HCT116 (cell line): Measurements from ENCODE around the gene MAN1A1. TPM values are rescaled to one million over a fixed set of nuclear protein-coding genes. Genes with fewer than 3 reads are reported as not detected.
"Not testable (repeated sequence)": the region's sequence is repeated elsewhere in the genome, so short reads cannot be mapped to it uniquely, and the experiment has no call there.

ENCODE experiments used
- ATAC-seq: fragments of 200-7000 bp; cut with Tn5 transposase; 2 replicates; pipeline ENCODE4 v1.9.1; 2020; ENCODE audit warnings: mild to moderate bottlenecking, moderate library complexity
- BruUV-seq: library from RNA; stranded (reverse); fragments of 400-500 nt; replicated peaks from 2 replicates; lab custom pipeline; 2021; lab: Mats Ljungman, UMichigan
- CTCF ChIA-PET: fragments of 300-600 bp; sonication (Branson Sonifier 250); formaldehyde crosslinking; loops from one replicate; lab custom pipeline; 2021; ENCODE audit warnings: antibody characterized with exemption; lab: Charles Lee
- POLR2A ChIA-PET: fragments of 300-600, 350-600 bp; sonication (Branson Sonifier 250); formaldehyde crosslinking; loops from one replicate; lab custom pipeline; 2021; ENCODE audit warnings: antibody characterized with exemption; lab: Charles Lee
- RAD21 ChIA-PET, 2 experiments: fragments of 300-600 bp; sonication (Branson Sonifier 250); formaldehyde crosslinking; loops; one replicate each; lab custom pipeline; 2023; ENCODE audit warnings: low total read pairs in 2 of 2; ENCODE audit not compliant: uncharacterized antibody in 2 of 2, unreplicated experiment in 2 of 2, low non-redundant PET in 1 of 2; lab: Charles Lee
- DNase-seq: peaks from one replicate; pipeline ENCODE4 v3.0.0-alpha.2; 2010; ENCODE audit warnings: low read depth, low spot score
- H2AFZ ChIP-seq: fragments of 200-600 bp; shearing (Covaris generic), sonication (generic); 2 replicates; pipeline ENCODE4 v1.6.1; 2017; ENCODE audit warnings: low read depth, mixed run types, mixed read lengths, antibody characterized with exemption, low read length; ENCODE audit not compliant: poor library complexity, severe bottlenecking
- H3K27ac ChIP-seq: 2 replicates; pipeline ENCODE4 v1.5.1; 2012; ENCODE audit warnings: low read depth, low read length
- H3K27me3 ChIP-seq: fragments of 200-600 bp; sonication (generic); 2 replicates; pipeline ENCODE4 v1.6.1; 2016; ENCODE audit warnings: mixed run types, low read length, mixed read lengths; ENCODE audit not compliant: insufficient read depth
- H3K36me3 ChIP-seq, 2 experiments: fragments of 200-500 bp in 1 of 2; fragments of 200-600 bp in 1 of 2; sonication (Bioruptor generic) in 1 of 2; sonication (generic) in 1 of 2; 2 replicates each; pipeline versions ENCODE4 v1.5.1 to v1.6.1; 2014 to 2016; ENCODE audit warnings: low read length in 2 of 2, inconsistent platforms in 1 of 2, mixed read lengths in 1 of 2, mixed run types in 1 of 2; ENCODE audit not compliant: insufficient read depth in 2 of 2, control insufficient read depth in 1 of 2
- H3K4me1 ChIP-seq, 2 experiments: fragments of 200-600 bp in 1 of 2; sonication (generic) in 1 of 2; 2 replicates each; pipeline versions ENCODE4 v1.5.1 to v1.6.1; 2012 to 2017; ENCODE audit warnings: low read length in 2 of 2, inconsistent platforms in 1 of 2, mild to moderate bottlenecking in 1 of 2, mixed read lengths in 1 of 2, mixed run types in 1 of 2, moderate library complexity in 1 of 2; ENCODE audit not compliant: insufficient read depth in 2 of 2, control insufficient read depth in 1 of 2
- H3K4me2 ChIP-seq: fragments of 200-600 bp; sonication (generic); 2 replicates; pipeline ENCODE4 v1.6.1; 2017; ENCODE audit warnings: mixed run types, low read length, mixed read lengths
- H3K4me3 ChIP-seq, 2 experiments: fragments of 200-600 bp in 1 of 2; sonication (generic) in 1 of 2; replicated peaks in 1 of 2; 2 replicates each; pipeline ENCODE4 v1.5.1; 2011 to 2016; ENCODE audit warnings: low read length in 2 of 2, control low read depth in 1 of 2, low read depth in 1 of 2, mild to moderate bottlenecking in 1 of 2, mixed read lengths in 1 of 2, mixed run types in 1 of 2
- H3K79me2 ChIP-seq: fragments of 200-600 bp; sonication (generic); 2 replicates; pipeline ENCODE4 v1.6.1; 2017; ENCODE audit warnings: mild to moderate bottlenecking, mixed run types, low read length, moderate library complexity, mixed read lengths; ENCODE audit not compliant: insufficient read depth
- H3K9ac ChIP-seq: fragments of 200-600 bp; sonication (generic); 2 replicates; pipeline ENCODE4 v1.6.1; 2016; ENCODE audit warnings: low read length, mixed read lengths
- H3K9me2 ChIP-seq: fragments of 200-600 bp; sonication (generic), shearing (Covaris generic); 2 replicates; pipeline ENCODE4 v1.6.1; 2017; ENCODE audit warnings: mixed run types, mild to moderate bottlenecking, moderate library complexity; ENCODE audit not compliant: insufficient read depth
- H3K9me3 ChIP-seq, 2 experiments: fragments of 200-500 bp in 1 of 2; fragments of 200-600 bp in 1 of 2; sonication (Bioruptor generic) in 1 of 2; sonication (generic) in 1 of 2; 2 replicates each; pipeline ENCODE4 v1.6.1; 2014 to 2017; ENCODE audit warnings: low read length in 2 of 2, mixed read lengths in 2 of 2, inconsistent platforms in 1 of 2, low read depth in 1 of 2, mild to moderate bottlenecking in 1 of 2, mixed run types in 1 of 2, moderate library complexity in 1 of 2; ENCODE audit not compliant: control insufficient read depth in 1 of 2, insufficient read depth in 1 of 2
- H4K20me1 ChIP-seq: fragments of 200-600 bp; sonication (generic), shearing (Covaris generic); 2 replicates; pipeline ENCODE4 v1.6.1; 2017; ENCODE audit warnings: mixed run types, mild to moderate bottlenecking, moderate library complexity; ENCODE audit not compliant: insufficient read depth
- ATF3 ChIP-seq: IDR thresholded peaks from 2 replicates; pipeline ENCODE4 v1.6.1; 2012
- CBX3 ChIP-seq: IDR thresholded peaks from 2 replicates; pipeline ENCODE4 v1.6.1; 2012; ENCODE audit warnings: low read depth
- EZH2 ChIP-seq: fragments of 200-600 bp; sonication (generic); IDR thresholded peaks from 2 replicates; pipeline ENCODE4 v1.6.1; 2017; ENCODE audit warnings: antibody characterized with exemption, mixed run types
- FOSL1 ChIP-seq: IDR thresholded peaks from 2 replicates; pipeline ENCODE4 v1.6.1; 2012; ENCODE audit warnings: low read depth
- JUND ChIP-seq: IDR thresholded peaks from 2 replicates; pipeline ENCODE4 v1.6.1; 2012
- POLR2A ChIP-seq: IDR thresholded peaks from 2 replicates; pipeline ENCODE4 v1.7.0; 2011; ENCODE audit warnings: borderline replicate concordance; ENCODE audit not compliant: insufficient read depth, insufficient read length; ENCODE audit errors: extremely low read depth
- SP1 ChIP-seq: IDR thresholded peaks from 2 replicates; pipeline ENCODE4 v1.6.1; 2012; ENCODE audit warnings: low read depth
- SRF ChIP-seq: IDR thresholded peaks from 2 replicates; pipeline ENCODE4 v1.6.1; 2012; ENCODE audit warnings: low read depth
- TCF7L2 ChIP-seq: IDR thresholded peaks from 2 replicates; pipeline ENCODE4 v1.7.0; 2011; ENCODE audit warnings: borderline replicate concordance, inconsistent platforms; ENCODE audit not compliant: insufficient read depth, insufficient read length; ENCODE audit errors: extremely low read depth
- ZNF274 ChIP-seq: fragments of 200-500 bp; sonication (Bioruptor generic); IDR thresholded peaks from 2 replicates; pipeline ENCODE4 v1.6.1; 2014; ENCODE audit warnings: mild to moderate bottlenecking, low read depth, low read length, inconsistent platforms
- intact Hi-C: fragments of 100-400 bp; cut with micrococcal nuclease; formaldehyde crosslinking; loops from 2 replicates; pipeline ENCODE4 v1.10.0; 2022
- total RNA-seq: library from RNA; stranded (reverse); gene quantifications from one replicate; pipeline ENCODE4 v1.2.1, GENCODE V29; 2021; ENCODE audit not compliant: unreplicated experiment
- TF ChIP-seq, protein P1 (sequence below), 3 experiments: fragments of 200-600 bp in 1 of 3; sonication (generic) in 1 of 3; IDR thresholded peaks in 2 of 3; conservative IDR thresholded peaks in 1 of 3; 2 replicates each; pipeline ENCODE4 v1.5.1; 2012 to 2017; ENCODE audit warnings: low read depth in 2 of 3, low read length in 2 of 3, antibody characterized with exemption in 1 of 3, borderline replicate concordance in 1 of 3, control low read depth in 1 of 3, mild to moderate bottlenecking in 1 of 3, mixed read lengths in 1 of 3, mixed run types in 1 of 3, moderate library complexity in 1 of 3; ENCODE audit not compliant: insufficient read depth in 1 of 3

MAN1A1 gene
- total RNA-seq, 1 experiment from 2014 or later: 46.0 TPM

GRCh38 chr6:119156757-119157505, 192.6 kb downstream of the MAN1A1 start:
- no peak overlapping the region for H2AFZ ChIP-seq
- BruUV-seq: no TSS peak
- CTCF ChIA-PET: no interaction called here

DNA sequence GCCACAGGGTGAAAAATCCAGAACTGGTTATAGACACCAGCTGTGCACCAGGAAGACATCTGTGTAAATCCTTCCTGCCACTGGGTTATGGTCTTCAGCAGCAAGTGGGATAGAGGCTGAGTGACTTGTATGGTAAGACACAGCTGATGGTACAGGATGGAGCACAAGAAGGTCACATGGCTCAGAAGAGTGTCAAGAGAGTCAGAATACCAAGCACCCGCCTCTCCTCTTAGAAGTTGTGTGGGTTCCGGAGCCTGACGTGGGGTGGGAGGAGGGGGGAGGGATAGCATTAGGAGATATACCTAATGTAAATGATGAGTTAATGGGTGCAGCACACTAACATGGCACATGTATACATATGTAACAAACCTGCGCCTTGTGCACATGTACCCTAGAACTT, 193.5 kb downstream of the MAN1A1 start:
- H3K9me3 ChIP-seq, H3K4me2 ChIP-seq, H3K4me3 ChIP-seq, DNase-seq, intact Hi-C loops, H2AFZ ChIP-seq, CTCF ChIA-PET, RAD21 ChIA-PET, H3K27ac ChIP-seq, H4K20me1 ChIP-seq, H3K9ac ChIP-seq, POLR2A ChIA-PET, H3K9me2 ChIP-seq, BruUV-seq, H3K79me2 ChIP-seq, H3K27me3 ChIP-seq, H3K36me3 ChIP-seq, ATAC-seq: not testable (repeated sequence)
- H3K4me1 ChIP-seq: peaks cover 6 to 12% of the 10 kb centered on the region in 2 experiments

More at GRCh38 chr6:119156757-119157505, 192.6 kb downstream of the MAN1A1 start:
- H3K9me2 ChIP-seq: no peaks in the 10 kb centered on the region
- intact Hi-C loops: no loop called here
- ATAC-seq (no peak), DNase-seq (no peak)
- H3K36me3 ChIP-seq: no peaks in the 10 kb centered on the region
- H3K27me3 ChIP-seq: no peaks in the 10 kb centered on the region
- no peaks in the 10 kb centered on the region for H3K79me2 ChIP-seq
- H3K9me3 ChIP-seq: no peaks in the 10 kb centered on the region
- H3K4me1 ChIP-seq: peaks cover 5 to 9% of the 10 kb centered on the region in 2 experiments; a peak in 3 of 4 replicates
- no peak overlapping the region for H3K9ac ChIP-seq
- no peak overlapping the region for H3K27ac ChIP-seq
- H3K4me3 ChIP-seq: no peak overlapping the region
- TF ChIP-seq TCF7L2: no peak
- TF ChIP-seq SRF: no peak
- no peak for TF ChIP-seq EZH2
- TF ChIP-seq POLR2A: no peak
- TF ChIP-seq CBX3: no peak
- TF ChIP-seq ZNF274: no peak
- TF ChIP-seq SP1: no peak
- TF ChIP-seq JUND: no peak
- no peak for TF ChIP-seq FOSL1
- TF ChIP-seq, protein P1, sequence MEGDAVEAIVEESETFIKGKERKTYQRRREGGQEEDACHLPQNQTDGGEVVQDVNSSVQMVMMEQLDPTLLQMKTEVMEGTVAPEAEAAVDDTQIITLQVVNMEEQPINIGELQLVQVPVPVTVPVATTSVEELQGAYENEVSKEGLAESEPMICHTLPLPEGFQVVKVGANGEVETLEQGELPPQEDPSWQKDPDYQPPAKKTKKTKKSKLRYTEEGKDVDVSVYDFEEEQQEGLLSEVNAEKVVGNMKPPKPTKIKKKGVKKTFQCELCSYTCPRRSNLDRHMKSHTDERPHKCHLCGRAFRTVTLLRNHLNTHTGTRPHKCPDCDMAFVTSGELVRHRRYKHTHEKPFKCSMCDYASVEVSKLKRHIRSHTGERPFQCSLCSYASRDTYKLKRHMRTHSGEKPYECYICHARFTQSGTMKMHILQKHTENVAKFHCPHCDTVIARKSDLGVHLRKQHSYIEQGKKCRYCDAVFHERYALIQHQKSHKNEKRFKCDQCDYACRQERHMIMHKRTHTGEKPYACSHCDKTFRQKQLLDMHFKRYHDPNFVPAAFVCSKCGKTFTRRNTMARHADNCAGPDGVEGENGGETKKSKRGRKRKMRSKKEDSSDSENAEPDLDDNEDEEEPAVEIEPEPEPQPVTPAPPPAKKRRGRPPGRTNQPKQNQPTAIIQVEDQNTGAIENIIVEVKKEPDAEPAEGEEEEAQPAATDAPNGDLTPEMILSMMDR (IDR thresholded peaks at IDR 0.05 in 2 of 3, conservative IDR thresholded peaks at IDR 0.05 in 1 of 3; ENCODE audit: borderline replicate concordance in 1 of 3, insufficient read depth in 1 of 3, low read depth in 2 of 3, low read length in 2 of 3): no peak
- TF ChIP-seq ATF3: no peak
- no peak overlapping the region for H3K4me2 ChIP-seq
- ChIA-PET POLR2A (no interaction called here), RAD21 (no interaction called here)
- no peaks in the 10 kb centered on the region for H4K20me1 ChIP-seq
